HG02610 (cell line): ENCODE data around the gene RRAS2.

ENCODE experiments used
- ATAC-seq: cut with Tn5 transposase; IDR thresholded peaks from one replicate; pipeline ENCODE4 v1.9.1; 2021; ENCODE audit warnings: mild to moderate bottlenecking, moderate library complexity; ENCODE audit not compliant: unreplicated experiment

Gene RRAS2

DNA sequence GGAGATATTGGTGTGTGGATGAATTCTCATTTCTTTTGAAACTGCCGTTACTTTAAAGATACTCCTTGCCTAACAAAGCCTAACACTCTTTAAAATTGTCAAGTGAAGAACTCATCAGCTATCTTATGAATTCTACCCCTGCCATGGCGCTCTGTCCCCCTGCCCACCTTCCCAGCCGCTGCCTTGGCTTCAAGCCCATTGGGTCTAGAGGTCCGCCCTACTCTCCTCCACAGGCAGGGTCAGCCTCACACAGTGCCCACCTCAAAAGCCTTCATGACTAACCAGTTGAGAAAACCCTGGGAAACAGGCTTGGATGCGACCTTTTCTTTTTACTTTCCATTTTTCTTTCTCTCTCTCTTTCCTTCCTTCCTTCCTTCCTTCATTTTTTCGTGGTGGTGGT lies 128.6 kb downstream of the RRAS2 start:
- ATAC-seq: no peak

DNA sequence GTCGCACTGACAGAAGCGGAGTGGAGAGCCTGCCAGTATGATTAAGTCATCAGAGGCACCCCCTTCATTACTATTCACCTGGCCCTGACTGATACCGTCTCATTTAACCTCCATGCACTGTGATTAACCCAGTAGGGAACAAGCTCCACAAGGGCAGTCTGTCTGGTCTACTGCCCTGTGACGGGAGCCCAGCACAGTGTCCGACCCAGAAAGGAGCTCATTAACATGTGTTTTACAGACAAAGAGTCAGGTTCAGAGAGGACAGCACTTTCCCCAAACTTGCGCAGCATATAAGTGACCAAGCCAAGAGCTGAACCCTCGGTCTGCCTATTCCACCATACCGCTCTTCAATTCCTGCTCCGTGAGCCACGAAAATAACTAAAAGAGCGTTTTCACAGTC lies 129.5 kb downstream of the RRAS2 start:
- ATAC-seq: no peak

DNA sequence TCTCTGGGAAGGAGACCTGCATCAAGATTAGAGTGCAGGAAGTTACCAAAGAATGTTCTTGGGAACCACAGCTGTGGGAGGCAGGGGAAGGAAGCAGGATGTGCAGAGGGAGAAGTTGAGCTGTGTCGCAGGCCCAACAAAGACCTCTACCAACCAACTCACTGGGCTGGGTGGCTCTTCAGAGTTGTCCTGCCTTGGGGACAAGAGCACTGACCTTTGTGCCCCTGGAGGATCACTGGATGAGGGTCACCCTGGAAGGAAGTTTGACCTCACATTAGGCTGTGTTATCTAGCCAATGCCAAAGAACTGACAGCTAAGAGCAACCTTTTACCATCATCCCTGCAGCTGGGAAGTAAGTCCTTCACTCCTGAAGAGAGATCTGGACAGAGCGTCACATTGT lies 130.6 kb downstream of the RRAS2 start:
- ATAC-seq: no peak
